SK-N-MC (cell line): ENCODE measurements around the gene TMEM126B.
"Not testable (repeated sequence)": the region's sequence is repeated elsewhere in the genome, so short reads cannot be mapped to it uniquely, and the experiment has no call there.

Source experiments
- DNase-seq: peaks from one replicate; pipeline ENCODE4 v3.0.0-alpha.2; 2011; ENCODE audit warnings: low read depth, low spot score
- H3K27ac ChIP-seq: fragments of 200-600 bp; sonication (generic); 2 replicates; pipeline ENCODE4 v1.5.1; 2016; ENCODE audit warnings: mixed run types
- H3K36me3 ChIP-seq: fragments of 200-600 bp; sonication (generic); 2 replicates; pipeline ENCODE4 v1.6.1; 2017; ENCODE audit warnings: antibody characterized with exemption, low read length, mixed read lengths; ENCODE audit not compliant: insufficient read depth
- H3K4me3 ChIP-seq: fragments of 200-600 bp; sonication (generic); 2 replicates; pipeline ENCODE4 v1.5.1; 2016
- H3K9ac ChIP-seq: fragments of 200-600 bp; sonication (generic); 2 replicates; pipeline ENCODE4 v1.8.0; 2017; ENCODE audit warnings: mixed run types, mixed read lengths; ENCODE audit not compliant: insufficient read length
- H3K9me3 ChIP-seq: fragments of 200-600 bp; sonication (generic); 2 replicates; pipeline ENCODE4 v1.6.1; 2017; ENCODE audit warnings: low read depth, mild to moderate bottlenecking, antibody characterized with exemption, low read length, moderate library complexity, mixed read lengths
- EZH2 ChIP-seq: fragments of 200-600 bp; sonication (generic); IDR thresholded peaks from one replicate; pipeline ENCODE4 v1.6.1; 2017; ENCODE audit warnings: antibody characterized with exemption
- FOXP2 ChIP-seq: optimal IDR thresholded peaks from 2 replicates; pipeline ENCODE3; 2011; ENCODE audit warnings: mild to moderate bottlenecking, moderate library complexity; ENCODE audit not compliant: insufficient read depth; ENCODE audit errors: extremely low read length, control extremely low read depth
- POLR2AphosphoS5 ChIP-seq: IDR thresholded peaks from 2 replicates; pipeline ENCODE4 v1.6.1; 2012; ENCODE audit warnings: mild to moderate bottlenecking, low read depth, low read length, borderline replicate concordance

TMEM126B gene

DNA sequence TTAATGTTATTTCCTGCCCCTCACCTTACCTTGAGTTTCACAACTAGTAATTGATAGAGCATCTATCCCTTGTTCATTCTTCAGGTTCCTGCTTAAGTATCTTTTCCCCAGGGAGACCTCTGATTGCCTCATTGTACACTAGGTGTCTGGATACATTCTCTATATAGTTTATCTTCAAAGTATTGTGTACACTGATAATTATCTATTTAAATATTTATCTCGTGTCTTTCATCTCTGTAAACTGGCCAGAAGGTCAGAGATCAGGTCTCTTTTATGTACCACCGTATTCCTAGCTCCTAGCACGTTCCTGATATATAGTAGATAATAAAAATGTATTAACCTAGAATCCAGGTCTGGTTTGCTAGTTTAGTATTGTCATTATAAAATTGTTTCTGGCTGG is 6.4 kb downstream of the TMEM126B start:
- TF ChIP-seq FOXP2 (no peak), EZH2 (no peak), POLR2AphosphoS5 (no peak)
- no peak overlapping the region for H3K9ac ChIP-seq
- H3K36me3 ChIP-seq = peaks cover 49% of the 10 kb centered on the region
- H3K27ac ChIP-seq = no peak overlapping the region
- H3K9me3 ChIP-seq = no peaks in the 10 kb centered on the region
- H3K4me3 ChIP-seq = no peak overlapping the region
- DNase-seq = no peak

DNA sequence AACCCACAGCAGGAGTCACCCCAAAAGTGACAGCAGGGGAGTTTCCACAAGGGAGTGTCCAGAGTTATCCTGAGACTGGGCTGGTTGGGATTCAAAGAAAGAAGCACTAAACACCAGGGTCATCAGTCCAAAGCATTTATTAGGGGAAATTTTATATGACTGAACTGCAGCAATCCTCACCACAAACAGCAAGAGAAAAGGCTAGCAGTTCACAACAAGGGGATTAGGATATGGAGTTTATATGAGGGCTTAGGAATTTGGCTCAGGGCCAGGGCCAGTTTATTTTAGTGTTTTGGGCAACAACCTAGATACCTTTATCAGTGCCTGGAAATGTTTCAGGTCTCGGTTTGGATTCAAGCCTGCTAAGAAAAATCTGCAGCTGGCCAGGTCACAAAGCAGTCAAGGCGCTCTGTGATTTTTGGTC is 14.8 kb downstream of the TMEM126B start:
- TF ChIP-seq FOXP2 (no peak), EZH2 (no peak), POLR2AphosphoS5 (no peak)
- no peaks in the 10 kb centered on the region for H3K36me3 ChIP-seq
- H3K9ac ChIP-seq = no peak overlapping the region
- peak overlapping the region; percentile 22; the same call in 1 of the 2 replicates for H3K4me3 ChIP-seq
- H3K9me3 ChIP-seq = no peaks in the 10 kb centered on the region
- no peak overlapping the region for H3K27ac ChIP-seq
- DNase-seq = no peak

DNA sequence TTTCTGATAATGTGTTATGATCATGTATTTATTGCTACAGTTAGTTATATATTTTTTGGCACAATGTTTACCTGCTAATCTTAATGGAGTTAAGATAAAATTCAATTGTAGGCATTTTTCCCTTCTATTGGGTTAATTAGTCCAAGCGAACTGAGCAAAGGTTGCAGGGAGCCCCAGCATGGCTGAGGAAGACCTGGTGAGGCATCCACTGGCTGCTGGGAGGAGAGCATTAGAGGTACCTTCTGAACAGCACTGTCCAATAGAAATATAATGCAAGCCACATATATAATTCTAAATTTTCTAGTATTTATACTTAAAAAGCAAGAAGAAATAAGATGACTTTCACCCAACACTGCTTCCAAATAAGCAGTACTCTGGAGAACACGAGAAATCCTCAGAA is 18.7 kb downstream of the TMEM126B start:
- Histone ChIP-seq H3K9ac (peak overlapping the region; percentile 82), H3K9me3 (no peaks in the 10 kb centered on the region), H3K27ac (no peak overlapping the region), H3K36me3 (peaks cover 10% of the 10 kb centered on the region; the same call in 1 of the 2 replicates), H3K4me3 (peak overlapping the region; percentile 92)
- TF ChIP-seq POLR2AphosphoS5 (no peak), FOXP2 (no peak), EZH2 (no peak)
- DNase-seq = no peak

DNA sequence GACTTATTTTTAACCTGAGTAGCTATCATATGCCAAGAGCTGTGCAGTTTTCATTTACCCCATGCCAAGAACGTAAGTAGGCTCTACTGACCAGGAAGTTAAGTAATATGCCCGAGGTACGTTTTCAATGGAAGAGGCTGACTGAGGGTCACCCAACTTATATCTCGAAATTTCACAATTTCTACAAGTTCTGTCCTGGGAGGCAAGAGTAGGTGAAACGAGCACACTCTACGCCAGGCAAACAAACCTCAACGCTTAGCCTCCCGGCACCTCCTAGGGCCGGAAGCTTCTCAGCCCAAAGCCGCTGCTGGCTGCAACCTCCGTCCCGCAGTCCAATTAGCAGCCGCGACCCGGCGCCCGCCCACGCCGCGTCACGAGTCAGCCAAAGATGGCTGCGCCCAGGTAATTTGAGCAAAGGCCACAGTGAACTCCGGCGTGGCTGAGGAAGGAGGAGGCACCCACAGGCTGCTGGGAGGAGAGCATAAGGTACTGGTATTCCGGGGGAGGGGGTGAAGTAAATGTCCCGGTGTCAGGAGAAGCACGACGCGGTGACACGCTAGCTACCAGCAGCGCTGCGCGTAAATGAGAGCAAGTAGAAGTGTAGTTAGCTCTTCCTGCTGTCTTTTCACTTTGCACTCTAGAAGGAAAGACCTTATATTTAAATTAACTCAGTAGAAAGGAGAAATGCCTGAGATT is 19.4 kb downstream of the TMEM126B start, which contains the start of gene TMEM126A:
Gene TMEM126A (plus strand): TSS at position 364 of the 696 bp plus-strand sequence. CDS start 2,289 bp downstream, outside the sequence.
- no peak for TF ChIP-seq FOXP2
- peak; percentile 95 for TF ChIP-seq POLR2AphosphoS5
- TF ChIP-seq EZH2 = no peak
- DNase-seq = no peak

DNA sequence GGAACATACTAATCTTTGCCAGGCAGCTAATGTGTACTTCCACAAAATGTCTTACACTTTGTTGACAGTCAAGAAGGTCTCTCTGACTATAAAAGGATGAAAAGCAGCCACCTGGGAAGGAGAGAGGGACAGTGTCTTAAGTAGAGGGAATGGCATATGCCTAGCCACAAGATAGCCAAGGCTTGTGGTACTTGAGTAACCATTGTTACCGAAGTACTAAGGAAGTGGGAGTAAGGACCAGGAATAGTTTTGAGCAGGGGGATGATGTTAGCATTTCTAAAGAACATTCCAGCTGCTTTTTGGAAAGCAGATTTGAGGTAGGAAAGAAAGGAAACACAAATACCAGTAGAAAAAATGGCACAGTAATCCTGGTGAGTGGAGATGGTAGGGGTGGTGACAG is 22.7 kb downstream of the TMEM126B start:
- TF ChIP-seq EZH2 (no peak), POLR2AphosphoS5 (no peak), FOXP2 (no peak)
- Histone ChIP-seq H3K4me3 (no peak overlapping the region), H3K9ac (no peak overlapping the region), H3K9me3 (no peaks in the 10 kb centered on the region), H3K27ac (no peak overlapping the region), H3K36me3 (peaks cover 27% of the 10 kb centered on the region)
- no peak for DNase-seq

More for the DNA sequence above, 19.4 kb downstream of the TMEM126B start, which contains the start of gene TMEM126A:
- peaks cover 10% of the 10 kb centered on the region; the same call in 1 of the 2 replicates for H3K36me3 ChIP-seq
- H3K9ac ChIP-seq = peak within 1 kb of the TSS; percentile 82
- H3K4me3 ChIP-seq = peak within 1 kb of the TSS; percentile 92
- H3K9me3 ChIP-seq = no peaks in the 10 kb centered on the region
- H3K27ac ChIP-seq = peak within 1 kb of the TSS; percentile 54; the same call in 1 of the 2 replicates

DNA sequence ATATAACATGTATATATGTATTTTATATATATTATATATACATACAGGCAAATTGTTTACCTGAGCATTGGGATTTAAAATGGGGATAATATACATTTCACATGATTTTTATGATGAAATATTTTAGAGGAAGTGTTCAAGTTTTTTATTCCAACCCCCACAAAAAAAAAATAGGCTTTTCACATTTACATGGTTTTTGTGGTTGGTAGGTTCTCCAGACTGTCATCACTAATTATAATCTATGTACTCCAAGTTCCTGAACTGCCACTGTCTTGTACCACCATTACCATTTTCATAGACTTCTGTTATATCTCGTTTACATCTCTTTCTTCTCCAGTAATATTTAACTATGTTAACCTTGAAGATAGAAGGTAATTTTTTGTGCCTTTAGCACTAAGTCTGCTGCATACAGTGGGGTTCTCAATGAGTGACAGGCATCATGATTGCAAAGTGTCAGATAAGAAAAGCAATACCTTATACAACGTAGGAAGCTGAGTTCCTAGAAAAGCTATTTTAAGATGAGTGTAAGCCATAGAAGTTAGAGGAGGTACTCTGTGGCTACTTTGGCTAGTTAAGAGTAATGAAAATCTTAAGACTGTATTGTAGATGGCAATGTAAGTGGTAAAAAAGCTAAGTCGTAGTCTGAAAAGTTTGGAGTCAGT is 24.5 kb downstream of the TMEM126B start:
- H3K36me3 ChIP-seq = peaks cover 45% of the 10 kb centered on the region

DNA sequence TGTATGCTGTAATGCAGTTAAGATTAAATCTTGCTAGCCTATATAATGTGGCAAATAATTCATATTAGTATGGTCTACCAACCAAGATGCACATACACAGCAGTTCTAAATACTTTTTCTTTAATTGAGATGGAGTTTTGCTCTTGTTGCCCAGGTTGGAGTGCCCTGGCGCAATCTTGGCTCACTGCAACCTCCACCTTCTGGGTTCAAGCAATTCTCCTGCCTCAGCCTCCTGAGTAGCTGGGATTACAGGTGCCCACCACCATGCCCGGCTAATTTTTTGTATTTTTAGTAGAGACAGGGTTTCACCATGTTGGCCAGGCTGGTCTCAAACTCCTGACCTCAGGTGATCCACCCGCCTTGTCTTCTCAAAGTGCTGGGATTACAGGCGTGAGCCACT is 25.9 kb downstream of the TMEM126B start:
- not testable (repeated sequence) for H3K9ac ChIP-seq, H3K4me3 ChIP-seq, H3K27ac ChIP-seq, H3K9me3 ChIP-seq, DNase-seq
- peaks cover 60% of the 10 kb centered on the region for H3K36me3 ChIP-seq

More for the DNA sequence above, 24.5 kb downstream of the TMEM126B start:
- no peak overlapping the region for H3K9ac ChIP-seq
- no peak overlapping the region for H3K4me3 ChIP-seq
- no peaks in the 10 kb centered on the region for H3K9me3 ChIP-seq
- DNase-seq = no peak
- no peak overlapping the region for H3K27ac ChIP-seq
- TF ChIP-seq EZH2 = no peak
- no peak for TF ChIP-seq POLR2AphosphoS5
- TF ChIP-seq FOXP2 = no peak

DNA sequence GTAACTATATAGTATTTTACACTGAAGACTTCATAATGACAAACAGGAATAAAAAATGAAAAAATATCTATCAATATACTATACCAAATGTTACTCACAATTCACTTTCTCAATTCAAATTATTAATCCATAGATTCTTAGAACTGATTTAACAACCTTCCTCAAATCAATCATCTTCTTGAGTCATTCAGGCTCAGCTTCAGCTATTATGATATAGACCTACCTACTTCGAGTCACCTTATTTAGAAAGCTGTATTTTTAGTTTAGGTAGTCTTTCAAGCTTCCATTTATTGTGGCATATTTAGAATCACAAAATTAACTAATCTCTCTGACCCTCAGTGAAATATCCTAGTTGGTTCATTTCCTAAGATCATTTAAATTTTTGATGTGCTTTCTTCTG is 28.4 kb downstream of the TMEM126B start:
- Histone ChIP-seq H3K4me3 (no peak overlapping the region), H3K9me3 (no peaks in the 10 kb centered on the region), H3K9ac (no peak overlapping the region), H3K27ac (no peak overlapping the region), H3K36me3 (peaks cover 73% of the 10 kb centered on the region)
- TF ChIP-seq POLR2AphosphoS5 (no peak), EZH2 (no peak), FOXP2 (no peak)
- no peak for DNase-seq
